EH (cell line): Measurements from ENCODE around the gene SMC3.
A peak's percentile ranks its signal among the peaks of the same experiment; 100 is the strongest.
"Not testable (repeated sequence)": the region's sequence is repeated elsewhere in the genome, so short reads cannot be mapped to it uniquely, and the experiment has no call there.

ENCODE experiments used
- DNase-seq: peaks from one replicate; pipeline ENCODE4 v3.0.0-alpha.2; 2015; ENCODE audit warnings: low read depth

Gene SMC3

GRCh38 chr10:110584006-110584405 lies 16.5 kb downstream of the SMC3 start:
- no peak for DNase-seq

- no peak for DNase-seq
These were observed 24.3 kb downstream of the SMC3 start for GRCh38 chr10:110591760-110592159.

GRCh38 chr10:110597476-110597875 lies 30.0 kb downstream of the SMC3 start:
- DNase-seq: no peak

- DNase-seq: peak; percentile 74
These were observed 33.1 kb downstream of the SMC3 start for GRCh38 chr10:110600487-110601101.

- no peak for DNase-seq
These were observed 34.1 kb downstream of the SMC3 start for GRCh38 chr10:110601581-110601980.

GRCh38 chr10:110608087-110608486 lies 40.6 kb downstream of the SMC3 start:
- no peak for DNase-seq

- DNase-seq: peak; percentile 6
These were observed 42.1 kb downstream of the SMC3 start for GRCh38 chr10:110609605-110610004.

GRCh38 chr10:110610308-110610774 lies 42.8 kb downstream of the SMC3 start:
- peak; percentile 66 for DNase-seq

GRCh38 chr10:110610781-110611180 lies 43.3 kb downstream of the SMC3 start:
- DNase-seq: not testable (repeated sequence)

GRCh38 chr10:110612087-110612486 lies 44.6 kb downstream of the SMC3 start:
- no peak for DNase-seq

- no peak for DNase-seq
These were observed 45.1 kb downstream of the SMC3 start for GRCh38 chr10:110612629-110613028.

GRCh38 chr10:110613341-110613995 lies 46.0 kb downstream of the SMC3 start:
- DNase-seq: no peak

GRCh38 chr10:110613996-110614495 lies 46.6 kb downstream of the SMC3 start:
- no peak for DNase-seq

GRCh38 chr10:110615057-110615747 lies 47.7 kb downstream of the SMC3 start:
- DNase-seq: peak; percentile 68

GRCh38 chr10:110616493-110617033 lies 49.1 kb downstream of the SMC3 start:
- DNase-seq: no peak

GRCh38 chr10:110617425-110618229 lies 50.1 kb downstream of the SMC3 start:
- DNase-seq: no peak

- DNase-seq: no peak
These were observed 50.7 kb downstream of the SMC3 start for GRCh38 chr10:110618230-110618610.

GRCh38 chr10:110619514-110620397 lies 52.3 kb downstream of the SMC3 start:
- DNase-seq: no peak

GRCh38 chr10:110620398-110620719 lies 52.9 kb downstream of the SMC3 start:
- DNase-seq: no peak

GRCh38 chr10:110623316-110623715 lies 55.8 kb downstream of the SMC3 start:
- not testable (repeated sequence) for DNase-seq

GRCh38 chr10:110625356-110625894 lies 57.9 kb downstream of the SMC3 start:
- DNase-seq: no peak
